ENCODE results near the gene PNO1. TPM values are rescaled to one million over a fixed set of nuclear protein-coding genes. Genes with fewer than 3 reads are reported as not detected.
A peak's percentile ranks its signal among the peaks of the same experiment; 100 is the strongest.
"Not testable (repeated sequence)": the region's sequence is repeated elsewhere in the genome, so short reads cannot be mapped to it uniquely, and the experiment has no call there.

PNO1 gene
- total RNA-seq = 10 to 100 TPM; 10.5 to 12.2 TPM
- polyA plus RNA-seq = 10 to 100 TPM in 1 of 2 donors, 1 to 10 TPM in 1; 6.6 to 11.6 TPM
- long read RNA-seq, donor 1, transcript PNO1-201 (7 exons, 2,286 nt) = major isoform, 60 of 65 reads
- long read RNA-seq, donor 1, partial matches to known transcripts = 4 of 65 reads
- long read RNA-seq, donor 1, other reads (novel, unspliced or antisense) = 1 of 65 reads
- long read RNA-seq, donor 2, transcript PNO1-201 (7 exons, 2,286 nt) = major isoform, 6 of 8 reads
- long read RNA-seq, donor 2, partial matches to known transcripts = 0 of 8 reads
- long read RNA-seq, donor 2, other reads (novel, unspliced or antisense) = 2 of 8 reads

GRCh38 chr2:68157402-68158133, at the start of gene PNO1:
PNO1 (plus strand) TSS chr2:68157888; CDS start chr2:68157935, 47 bp downstream.
- H3K27me3 ChIP-seq (ENCODE audit: control insufficient read depth in 1 of 2, insufficient read depth in 2 of 2, low read length in 1 of 2) = no peaks in the 10 kb centered on the region
- intact Hi-C loops (cut with DNase I) = loop anchor here (1.0 kb wide), 2 partner anchors 94 to 96 kb away; no protein-coding TSS in a partner anchor
- peak within 1 kb of the TSS; percentile 76 for H3K4me3 ChIP-seq (ENCODE audit: low read length in 2 of 2)
- WGBS, 2 donors = 0% methylated on average over 44 of the region's 44 CpGs
- H3K4me1 ChIP-seq (ENCODE audit: control insufficient read depth in 1 of 2, insufficient read depth in 2 of 2, low read length in 2 of 2) = peaks cover 0 to 3% of the 10 kb centered on the region in 2 donors
- H3K27ac ChIP-seq (ENCODE audit: low read depth in 1 of 2, low read length in 2 of 2) = peak within 1 kb of the TSS in 1 of 2 donors; percentile 63
- peaks cover 2 to 6% of the 10 kb centered on the region in 2 donors for H3K36me3 ChIP-seq (ENCODE audit: control insufficient read depth in 1 of 2, insufficient read depth in 2 of 2, low read length in 1 of 2)
- ATAC-seq (ENCODE audit: low FRiP score) (peak; percentile 100), DNase-seq (peak; percentile 97 to 98)
- H3K9me3 ChIP-seq (ENCODE audit: control insufficient read depth, low read length) = no peaks in the 10 kb centered on the region

- no peaks in the 10 kb centered on the region for H3K4me1 ChIP-seq (ENCODE audit: control insufficient read depth in 1 of 2, insufficient read depth in 2 of 2, low read length in 2 of 2)
- WGBS, 2 donors = 87 to 91% methylated on average over 3 of the region's 3 CpGs
- no peak for DNase-seq
- ATAC-seq (ENCODE audit: low FRiP score) = no peak
- H3K9me3 ChIP-seq (ENCODE audit: control insufficient read depth, low read length) = no peaks in the 10 kb centered on the region
- no peaks in the 10 kb centered on the region for H3K27me3 ChIP-seq (ENCODE audit: control insufficient read depth in 1 of 2, insufficient read depth in 2 of 2, low read length in 1 of 2)
- no peaks in the 10 kb centered on the region for H3K36me3 ChIP-seq (ENCODE audit: control insufficient read depth in 1 of 2, insufficient read depth in 2 of 2, low read length in 1 of 2)
- intact Hi-C loops (cut with DNase I) = no loop called here
- H3K27ac ChIP-seq (ENCODE audit: low read depth in 1 of 2, low read length in 2 of 2) = no peak overlapping the region
- no peak overlapping the region for H3K4me3 ChIP-seq (ENCODE audit: low read length in 2 of 2)
Observed at GRCh38 chr2:68108120-68108519, 49.6 kb upstream of the PNO1 start.

GRCh38 chr2:68110102-68110501, 47.6 kb upstream of the PNO1 start:
- H3K4me1 ChIP-seq (ENCODE audit: control insufficient read depth in 1 of 2, insufficient read depth in 2 of 2, low read length in 2 of 2) = no peaks in the 10 kb centered on the region
- H3K4me3 ChIP-seq (ENCODE audit: low read length in 2 of 2) = no peak overlapping the region
- no peak overlapping the region for H3K27ac ChIP-seq (ENCODE audit: low read depth in 1 of 2, low read length in 2 of 2)
- 29 to 33% methylated on average over 3 of the region's 3 CpGs for WGBS, 2 donors
- H3K9me3 ChIP-seq (ENCODE audit: control insufficient read depth, low read length) = no peaks in the 10 kb centered on the region
- no peaks in the 10 kb centered on the region for H3K27me3 ChIP-seq (ENCODE audit: control insufficient read depth in 1 of 2, insufficient read depth in 2 of 2, low read length in 1 of 2)
- ATAC-seq (ENCODE audit: low FRiP score) (no peak), DNase-seq (no peak)
- intact Hi-C loops (cut with DNase I) = no loop called here
- H3K36me3 ChIP-seq (ENCODE audit: control insufficient read depth in 1 of 2, insufficient read depth in 2 of 2, low read length in 1 of 2) = no peaks in the 10 kb centered on the region

GRCh38 chr2:68115965-68116364, 41.7 kb upstream of the PNO1 start:
- Histone ChIP-seq H3K4me1 (ENCODE audit: control insufficient read depth in 1 of 2, insufficient read depth in 2 of 2, low read length in 2 of 2) (no peaks in the 10 kb centered on the region), H3K27ac (ENCODE audit: low read depth in 1 of 2, low read length in 2 of 2) (no peak overlapping the region), H3K36me3 (ENCODE audit: control insufficient read depth in 1 of 2, insufficient read depth in 2 of 2, low read length in 1 of 2) (no peaks in the 10 kb centered on the region), H3K9me3 (ENCODE audit: control insufficient read depth, low read length) (no peaks in the 10 kb centered on the region), H3K4me3 (ENCODE audit: low read length in 2 of 2) (no peak overlapping the region), H3K27me3 (ENCODE audit: control insufficient read depth in 1 of 2, insufficient read depth in 2 of 2, low read length in 1 of 2) (no peaks in the 10 kb centered on the region)
- 84 to 85% methylated on average over 3 of the region's 3 CpGs for WGBS, 2 donors
- ATAC-seq (ENCODE audit: low FRiP score) = no peak
- intact Hi-C loops (cut with DNase I) = no loop called here
- DNase-seq = no peak

- H3K9me3 ChIP-seq (ENCODE audit: control insufficient read depth, low read length); H3K4me1 ChIP-seq (ENCODE audit: control insufficient read depth in 1 of 2, insufficient read depth in 2 of 2, low read length in 2 of 2); H3K27me3 ChIP-seq (ENCODE audit: control insufficient read depth in 1 of 2, insufficient read depth in 2 of 2, low read length in 1 of 2); H3K36me3 ChIP-seq (ENCODE audit: control insufficient read depth in 1 of 2, insufficient read depth in 2 of 2, low read length in 1 of 2); DNase-seq; H3K27ac ChIP-seq (ENCODE audit: low read depth in 1 of 2, low read length in 2 of 2); ATAC-seq (ENCODE audit: low FRiP score); H3K4me3 ChIP-seq (ENCODE audit: low read length in 2 of 2); intact Hi-C loops (cut with DNase I): not testable (repeated sequence)
- 95 to 96% methylated on average over 3 to 4 of the region's 4 CpGs for WGBS, 2 donors
Observed at GRCh38 chr2:68117922-68118321, 39.8 kb upstream of the PNO1 start.

- WGBS, 2 donors = 80 to 83% methylated on average over 7 of the region's 7 CpGs
- DNase-seq (no peak), ATAC-seq (ENCODE audit: low FRiP score) (no peak)
- intact Hi-C loops (cut with DNase I) = no loop called here
- no peaks in the 10 kb centered on the region for H3K27me3 ChIP-seq (ENCODE audit: control insufficient read depth in 1 of 2, insufficient read depth in 2 of 2, low read length in 1 of 2)
- no peak overlapping the region for H3K27ac ChIP-seq (ENCODE audit: low read depth in 1 of 2, low read length in 2 of 2)
- no peaks in the 10 kb centered on the region for H3K4me1 ChIP-seq (ENCODE audit: control insufficient read depth in 1 of 2, insufficient read depth in 2 of 2, low read length in 2 of 2)
- no peak overlapping the region for H3K4me3 ChIP-seq (ENCODE audit: low read length in 2 of 2)
- no peaks in the 10 kb centered on the region for H3K9me3 ChIP-seq (ENCODE audit: control insufficient read depth, low read length)
- no peaks in the 10 kb centered on the region for H3K36me3 ChIP-seq (ENCODE audit: control insufficient read depth in 1 of 2, insufficient read depth in 2 of 2, low read length in 1 of 2)
Observed at GRCh38 chr2:68118816-68119215, 38.9 kb upstream of the PNO1 start.

- H3K9me3 ChIP-seq (ENCODE audit: control insufficient read depth, low read length) = no peaks in the 10 kb centered on the region
- no peak for DNase-seq
- no peaks in the 10 kb centered on the region for H3K4me1 ChIP-seq (ENCODE audit: control insufficient read depth in 1 of 2, insufficient read depth in 2 of 2, low read length in 2 of 2)
- no peak overlapping the region for H3K27ac ChIP-seq (ENCODE audit: low read depth in 1 of 2, low read length in 2 of 2)
- no peak overlapping the region for H3K4me3 ChIP-seq (ENCODE audit: low read length in 2 of 2)
- no peaks in the 10 kb centered on the region for H3K27me3 ChIP-seq (ENCODE audit: control insufficient read depth in 1 of 2, insufficient read depth in 2 of 2, low read length in 1 of 2)
- intact Hi-C loops (cut with DNase I) = no loop called here
- no peak for ATAC-seq (ENCODE audit: low FRiP score)
- H3K36me3 ChIP-seq (ENCODE audit: control insufficient read depth in 1 of 2, insufficient read depth in 2 of 2, low read length in 1 of 2) = no peaks in the 10 kb centered on the region
- 55 to 61% methylated on average over 5 of the region's 5 CpGs for WGBS, 2 donors
Observed at GRCh38 chr2:68119504-68119903, 38.2 kb upstream of the PNO1 start.

- Histone ChIP-seq H3K36me3 (ENCODE audit: control insufficient read depth in 1 of 2, insufficient read depth in 2 of 2, low read length in 1 of 2) (no peaks in the 10 kb centered on the region), H3K27me3 (ENCODE audit: control insufficient read depth in 1 of 2, insufficient read depth in 2 of 2, low read length in 1 of 2) (no peaks in the 10 kb centered on the region), H3K4me3 (ENCODE audit: low read length in 2 of 2) (no peak overlapping the region), H3K4me1 (ENCODE audit: control insufficient read depth in 1 of 2, insufficient read depth in 2 of 2, low read length in 2 of 2) (no peaks in the 10 kb centered on the region), H3K27ac (ENCODE audit: low read depth in 1 of 2, low read length in 2 of 2) (no peak overlapping the region), H3K9me3 (ENCODE audit: control insufficient read depth, low read length) (no peaks in the 10 kb centered on the region)
- peak; percentile 88 to 95 for DNase-seq
- WGBS, 2 donors = 43 to 45% methylated on average over 16 of the region's 16 CpGs
- intact Hi-C loops (cut with DNase I) = loop anchor here (5.0 kb wide), 2 partner anchors 160 to 320 kb away; no protein-coding TSS in a partner anchor
- peak; percentile 83 for ATAC-seq (ENCODE audit: low FRiP score)
Observed at GRCh38 chr2:68121873-68122679, 35.6 kb upstream of the PNO1 start.

Data from aorta (tissue), 5 donors.